ENCODE measurements around the gene KCNJ4. TPM values are rescaled to one million over a fixed set of nuclear protein-coding genes. Genes with fewer than 3 reads are reported as not detected.

The KCNJ4 gene
- total RNA-seq, 4 donors from 2014 or later: not detected

DNA sequence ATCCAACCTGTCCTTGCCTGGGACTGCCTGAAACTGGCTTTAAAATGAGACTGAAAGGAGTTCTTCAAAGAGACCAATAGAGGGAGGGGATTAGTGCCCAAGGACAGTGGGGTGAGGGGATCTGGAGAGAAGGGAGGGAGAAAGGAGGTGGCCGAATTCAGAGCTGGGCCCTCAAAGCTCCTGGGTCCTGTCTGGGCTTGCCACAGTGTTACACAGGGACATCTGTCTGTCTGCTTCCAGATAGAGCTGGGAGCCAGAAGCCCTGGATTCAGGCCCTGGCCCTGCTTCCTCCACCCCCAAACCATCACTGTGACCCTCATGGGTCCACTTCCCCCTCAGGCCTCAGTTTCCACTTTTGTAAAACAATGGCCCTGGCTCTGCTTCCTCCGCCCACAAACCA lies 3.6 kb downstream of the KCNJ4 start:
- Histone ChIP-seq H3K4me1 (peaks cover 13 to 31% (median 25%) of the 10 kb centered on the region in 4 donors), H3K4me3 (no peak overlapping the region), H3K27me3 (peaks cover 5 to 92% (median 27%) of the 10 kb centered on the region in 4 donors), H3K27ac (replicated peaks in 1 of 4) (no peak overlapping the region), H3K9me3 (no peaks in the 10 kb centered on the region), H3K36me3 (no peaks in the 10 kb centered on the region)
- TF ChIP-seq POLR2AphosphoS5 (IDR thresholded peaks at IDR 0.05) (no peak), POLR2A (IDR thresholded peaks at IDR 0.05; ENCODE audit: low read depth) (no peak), EP300 (IDR thresholded peaks at IDR 0.05) (no peak)
- TF ChIP-seq, protein P1, sequence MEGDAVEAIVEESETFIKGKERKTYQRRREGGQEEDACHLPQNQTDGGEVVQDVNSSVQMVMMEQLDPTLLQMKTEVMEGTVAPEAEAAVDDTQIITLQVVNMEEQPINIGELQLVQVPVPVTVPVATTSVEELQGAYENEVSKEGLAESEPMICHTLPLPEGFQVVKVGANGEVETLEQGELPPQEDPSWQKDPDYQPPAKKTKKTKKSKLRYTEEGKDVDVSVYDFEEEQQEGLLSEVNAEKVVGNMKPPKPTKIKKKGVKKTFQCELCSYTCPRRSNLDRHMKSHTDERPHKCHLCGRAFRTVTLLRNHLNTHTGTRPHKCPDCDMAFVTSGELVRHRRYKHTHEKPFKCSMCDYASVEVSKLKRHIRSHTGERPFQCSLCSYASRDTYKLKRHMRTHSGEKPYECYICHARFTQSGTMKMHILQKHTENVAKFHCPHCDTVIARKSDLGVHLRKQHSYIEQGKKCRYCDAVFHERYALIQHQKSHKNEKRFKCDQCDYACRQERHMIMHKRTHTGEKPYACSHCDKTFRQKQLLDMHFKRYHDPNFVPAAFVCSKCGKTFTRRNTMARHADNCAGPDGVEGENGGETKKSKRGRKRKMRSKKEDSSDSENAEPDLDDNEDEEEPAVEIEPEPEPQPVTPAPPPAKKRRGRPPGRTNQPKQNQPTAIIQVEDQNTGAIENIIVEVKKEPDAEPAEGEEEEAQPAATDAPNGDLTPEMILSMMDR (IDR thresholded peaks at IDR 0.05): no peak
- WGBS: 91% methylated on average over 2 of the region's 2 CpGs
- intact Hi-C loops (cut with DNase I): no loop called here
- no peak for DNase-seq (ENCODE audit: extremely low spot score)

DNA sequence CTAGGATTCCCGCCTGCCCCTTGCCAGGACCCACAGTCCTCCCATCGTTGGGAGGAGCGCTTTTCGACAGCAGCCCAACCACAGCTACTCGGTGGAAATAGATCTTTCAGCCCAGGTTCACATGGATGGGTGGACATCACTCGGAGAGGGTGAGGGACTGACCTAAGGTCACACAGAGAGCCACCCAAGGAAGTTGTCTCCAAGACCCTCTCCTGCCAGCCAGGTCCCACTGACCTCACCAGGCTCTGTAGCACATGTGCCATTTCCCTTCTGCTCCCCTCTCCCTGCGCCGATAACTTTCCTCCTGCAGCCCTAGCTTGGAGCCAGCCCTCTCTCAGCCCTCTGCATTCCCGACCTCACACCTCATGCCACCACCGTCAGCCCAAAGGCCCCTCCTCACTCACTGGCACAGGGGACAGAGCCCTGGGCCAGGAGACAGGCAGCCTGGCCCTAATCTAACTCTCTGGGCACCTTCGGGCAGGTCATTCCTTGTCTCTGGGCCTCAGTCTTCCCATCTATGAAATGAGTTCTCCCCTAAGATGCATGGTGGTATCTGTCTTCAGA lies 4.7 kb downstream of the KCNJ4 start:
- H3K4me3 ChIP-seq: no peak overlapping the region
- 68% methylated on average over 10 of the region's 11 CpGs for WGBS
- H3K27me3 ChIP-seq: peaks cover 1 to 91% (median 23%) of the 10 kb centered on the region in 4 donors
- H3K4me1 ChIP-seq: peaks cover 13 to 22% (median 17%) of the 10 kb centered on the region in 4 donors
- H3K36me3 ChIP-seq: no peaks in the 10 kb centered on the region
- H3K9me3 ChIP-seq: no peaks in the 10 kb centered on the region
- TF ChIP-seq, protein P1 (IDR thresholded peaks at IDR 0.05): no peak
- no peak for TF ChIP-seq POLR2A (IDR thresholded peaks at IDR 0.05; ENCODE audit: low read depth)
- intact Hi-C loops (cut with DNase I): no loop called here
- H3K27ac ChIP-seq (replicated peaks in 1 of 4): no peak overlapping the region
- no peak for DNase-seq (ENCODE audit: extremely low spot score)

DNA sequence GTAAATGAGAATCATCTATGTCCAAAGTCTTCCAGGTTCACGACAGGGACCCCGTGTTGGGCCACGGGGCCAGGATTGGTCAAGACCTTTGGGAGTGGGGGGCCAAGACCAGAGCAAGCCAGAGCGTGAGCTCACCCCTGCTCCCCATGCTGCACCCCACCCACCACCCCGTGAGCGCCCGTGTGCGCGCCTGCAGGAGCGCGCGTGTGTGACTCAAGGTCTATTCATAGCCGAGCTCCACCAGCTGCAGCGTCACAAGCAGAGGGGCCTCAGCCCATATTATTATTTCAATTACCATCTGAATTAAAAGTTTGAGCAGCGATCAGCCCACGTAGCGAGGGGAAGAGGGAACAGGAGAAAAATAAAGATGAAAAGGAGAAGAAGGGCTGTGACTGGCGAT lies 5.2 kb downstream of the KCNJ4 start:
- DNase-seq (ENCODE audit: extremely low spot score): no peak
- intact Hi-C loops (cut with DNase I): no loop called here
- Histone ChIP-seq H3K27me3 (peaks cover 0 to 91% (median 22%) of the 10 kb centered on the region in 4 donors), H3K4me3 (no peak overlapping the region), H3K4me1 (peaks cover 11 to 17% (median 15%) of the 10 kb centered on the region in 4 donors), H3K27ac (replicated peaks in 1 of 4) (no peak overlapping the region), H3K9me3 (no peaks in the 10 kb centered on the region), H3K36me3 (no peaks in the 10 kb centered on the region)
- TF ChIP-seq EP300 (IDR thresholded peaks at IDR 0.05) (no peak), POLR2AphosphoS5 (IDR thresholded peaks at IDR 0.05) (no peak), POLR2A (IDR thresholded peaks at IDR 0.05; ENCODE audit: low read depth) (no peak)
- TF ChIP-seq, protein P1 (IDR thresholded peaks at IDR 0.05): no peak
- WGBS: 70% methylated on average over 9 of the region's 18 CpGs

DNA sequence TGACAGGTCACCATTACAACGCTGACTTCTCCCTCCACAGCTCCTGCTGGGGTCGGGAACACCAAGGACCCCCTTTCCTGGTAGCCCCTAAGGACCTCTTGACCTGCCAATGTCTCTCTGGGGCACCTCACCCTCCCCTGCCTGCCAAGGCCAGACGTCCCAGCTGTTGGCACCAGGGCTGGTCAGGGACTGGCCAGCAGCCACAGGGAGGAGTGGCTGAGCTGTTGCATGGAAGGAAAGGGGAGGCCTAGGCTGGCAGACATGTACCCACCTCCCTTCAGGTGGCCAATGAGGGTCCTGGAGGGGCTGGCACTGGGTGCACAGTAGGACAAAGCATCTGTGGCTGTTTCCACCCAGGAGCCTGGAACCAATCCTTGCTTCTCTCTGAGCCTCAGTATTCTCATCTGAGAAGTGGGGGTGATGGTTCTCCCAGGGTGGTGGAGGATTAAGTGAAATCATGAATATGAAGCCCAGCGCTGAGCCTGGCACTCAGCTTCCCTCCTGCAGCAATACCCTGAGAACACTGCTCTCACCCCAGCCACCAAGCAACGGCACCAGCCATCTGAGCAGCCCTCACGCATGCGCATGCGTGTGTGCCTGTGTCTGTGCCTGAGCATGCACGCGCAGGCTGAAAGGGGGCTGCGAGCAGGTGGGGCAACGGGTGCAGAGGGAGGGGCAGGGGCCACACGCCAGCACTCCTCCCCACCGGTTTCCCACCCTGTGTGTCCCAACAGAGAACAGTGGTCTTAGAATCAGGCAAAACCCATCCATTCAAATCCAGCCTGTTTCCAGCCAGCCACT lies 5.9 kb downstream of the KCNJ4 start:
- intact Hi-C loops (cut with DNase I): no loop called here
- H3K4me1 ChIP-seq: peaks cover 5 to 11% (median 8%) of the 10 kb centered on the region in 4 donors
- TF ChIP-seq EP300 (IDR thresholded peaks at IDR 0.05): no peak
- TF ChIP-seq POLR2AphosphoS5 (IDR thresholded peaks at IDR 0.05): no peak
- no peak for TF ChIP-seq POLR2A (IDR thresholded peaks at IDR 0.05; ENCODE audit: low read depth)
- TF ChIP-seq, protein P1 (IDR thresholded peaks at IDR 0.05): no peak
- peaks cover 0 to 91% (median 18%) of the 10 kb centered on the region in 4 donors for H3K27me3 ChIP-seq
- no peak overlapping the region for H3K4me3 ChIP-seq
- 88% methylated on average over 10 of the region's 14 CpGs for WGBS
- DNase-seq (ENCODE audit: extremely low spot score): no peak
- H3K27ac ChIP-seq (replicated peaks in 1 of 4): no peak overlapping the region
- no peaks in the 10 kb centered on the region for H3K36me3 ChIP-seq
- no peaks in the 10 kb centered on the region for H3K9me3 ChIP-seq

All from esophagus muscularis mucosa (tissue), 4 donors.